ENCODE measurements around the gene SIM2. TPM values are rescaled to one million over a fixed set of nuclear protein-coding genes. Genes with fewer than 3 reads are reported as not detected.
A peak's percentile ranks its signal among the peaks of the same experiment; 100 is the strongest.

SIM2 gene
- total and polyA plus RNA-seq, 9 donors = 4.7 to 13.3 (median 11.6) TPM

GRCh38 chr21:36699546-36700294 is 805 bp downstream of the SIM2 start:
- peak overlapping the region; percentile 54 for H3K4me3 ChIP-seq (ENCODE audit: low read length)
- peaks cover 3% of the 10 kb centered on the region for H3K9me3 ChIP-seq (replicated peaks; ENCODE audit: control insufficient read depth, low read depth, low read length)
- H3K27ac ChIP-seq (ENCODE audit: low read length) = peak overlapping the region; percentile 78
- H3K27me3 ChIP-seq (ENCODE audit: control insufficient read depth, insufficient read depth, low read length) = peaks cover 96% of the 10 kb centered on the region
- H3K4me1 ChIP-seq (ENCODE audit: control insufficient read depth, insufficient read depth, low read length) = peaks cover 45% of the 10 kb centered on the region
- DNase-seq = no peak
- WGBS (ENCODE audit: insufficient coverage) = under 1% methylated on average over 47 of the region's 67 CpGs
- H3K36me3 ChIP-seq (ENCODE audit: control insufficient read depth, insufficient read depth, low read length) = no peaks in the 10 kb centered on the region

- Histone ChIP-seq H3K27ac (ENCODE audit: low read length) (peak overlapping the region; percentile 78), H3K9me3 (replicated peaks; ENCODE audit: control insufficient read depth, low read depth, low read length) (peaks cover 3% of the 10 kb centered on the region), H3K27me3 (ENCODE audit: control insufficient read depth, insufficient read depth, low read length) (peaks cover 96% of the 10 kb centered on the region), H3K4me1 (ENCODE audit: control insufficient read depth, insufficient read depth, low read length) (peaks cover 49% of the 10 kb centered on the region), H3K36me3 (ENCODE audit: control insufficient read depth, insufficient read depth, low read length) (no peaks in the 10 kb centered on the region), H3K4me3 (ENCODE audit: low read length) (peak overlapping the region; percentile 54)
- no peak for DNase-seq
- 2% methylated on average over 28 of the region's 30 CpGs for WGBS (ENCODE audit: insufficient coverage)
Measured at GRCh38 chr21:36700295-36700970, 1.5 kb downstream of the SIM2 start.

- WGBS (ENCODE audit: insufficient coverage) = 2% methylated on average over 57 of the region's 65 CpGs
- Histone ChIP-seq H3K27ac (ENCODE audit: low read length) (peak overlapping the region; percentile 78), H3K36me3 (ENCODE audit: control insufficient read depth, insufficient read depth, low read length) (no peaks in the 10 kb centered on the region), H3K27me3 (ENCODE audit: control insufficient read depth, insufficient read depth, low read length) (peaks cover 96% of the 10 kb centered on the region), H3K4me1 (ENCODE audit: control insufficient read depth, insufficient read depth, low read length) (peaks cover 49% of the 10 kb centered on the region), H3K9me3 (replicated peaks; ENCODE audit: control insufficient read depth, low read depth, low read length) (peaks cover 3% of the 10 kb centered on the region), H3K4me3 (ENCODE audit: low read length) (peak overlapping the region; percentile 54)
- no peak for DNase-seq
Measured at GRCh38 chr21:36700971-36701755, 2.2 kb downstream of the SIM2 start.

GRCh38 chr21:36701756-36702621 is 3.1 kb downstream of the SIM2 start:
- peaks cover 3% of the 10 kb centered on the region for H3K9me3 ChIP-seq (replicated peaks; ENCODE audit: control insufficient read depth, low read depth, low read length)
- 23% methylated on average over 20 of the region's 26 CpGs for WGBS (ENCODE audit: insufficient coverage)
- H3K27me3 ChIP-seq (ENCODE audit: control insufficient read depth, insufficient read depth, low read length) = peaks cover 96% of the 10 kb centered on the region
- peak overlapping the region; percentile 54 for H3K4me3 ChIP-seq (ENCODE audit: low read length)
- H3K4me1 ChIP-seq (ENCODE audit: control insufficient read depth, insufficient read depth, low read length) = peaks cover 54% of the 10 kb centered on the region
- no peaks in the 10 kb centered on the region for H3K36me3 ChIP-seq (ENCODE audit: control insufficient read depth, insufficient read depth, low read length)
- peak overlapping the region; percentile 78 for H3K27ac ChIP-seq (ENCODE audit: low read length)
- DNase-seq = no peak

- H3K27ac ChIP-seq (ENCODE audit: low read length) = peak overlapping the region; percentile 78
- DNase-seq = no peak
- H3K4me1 ChIP-seq (ENCODE audit: control insufficient read depth, insufficient read depth, low read length) = peaks cover 50% of the 10 kb centered on the region
- no peaks in the 10 kb centered on the region for H3K36me3 ChIP-seq (ENCODE audit: control insufficient read depth, insufficient read depth, low read length)
- H3K4me3 ChIP-seq (ENCODE audit: low read length) = no peak overlapping the region
- no peaks in the 10 kb centered on the region for H3K9me3 ChIP-seq (replicated peaks; ENCODE audit: control insufficient read depth, low read depth, low read length)
- WGBS (ENCODE audit: insufficient coverage) = 23% methylated on average over 6 of the region's 6 CpGs
- peaks cover 96% of the 10 kb centered on the region for H3K27me3 ChIP-seq (ENCODE audit: control insufficient read depth, insufficient read depth, low read length)
Measured at GRCh38 chr21:36702622-36702968, 3.7 kb downstream of the SIM2 start.

GRCh38 chr21:36703123-36703522 is 4.2 kb downstream of the SIM2 start:
- WGBS (ENCODE audit: insufficient coverage) = 39% methylated on average over 3 of the region's 3 CpGs
- H3K36me3 ChIP-seq (ENCODE audit: control insufficient read depth, insufficient read depth, low read length) = no peaks in the 10 kb centered on the region
- peaks cover 48% of the 10 kb centered on the region for H3K4me1 ChIP-seq (ENCODE audit: control insufficient read depth, insufficient read depth, low read length)
- no peak overlapping the region for H3K27ac ChIP-seq (ENCODE audit: low read length)
- DNase-seq = no peak
- no peak overlapping the region for H3K4me3 ChIP-seq (ENCODE audit: low read length)
- no peaks in the 10 kb centered on the region for H3K9me3 ChIP-seq (replicated peaks; ENCODE audit: control insufficient read depth, low read depth, low read length)
- H3K27me3 ChIP-seq (ENCODE audit: control insufficient read depth, insufficient read depth, low read length) = peaks cover 96% of the 10 kb centered on the region

- Histone ChIP-seq H3K27me3 (ENCODE audit: control insufficient read depth, insufficient read depth, low read length) (peaks cover 96% of the 10 kb centered on the region), H3K4me1 (ENCODE audit: control insufficient read depth, insufficient read depth, low read length) (peaks cover 48% of the 10 kb centered on the region), H3K9me3 (replicated peaks; ENCODE audit: control insufficient read depth, low read depth, low read length) (no peaks in the 10 kb centered on the region), H3K27ac (ENCODE audit: low read length) (no peak overlapping the region), H3K36me3 (ENCODE audit: control insufficient read depth, insufficient read depth, low read length) (no peaks in the 10 kb centered on the region), H3K4me3 (ENCODE audit: low read length) (no peak overlapping the region)
- no peak for DNase-seq
- WGBS (ENCODE audit: insufficient coverage) = 35% methylated on average over 7 of the region's 15 CpGs
Measured at GRCh38 chr21:36703626-36704280, 4.8 kb downstream of the SIM2 start.

GRCh38 chr21:36704281-36704957 is 5.5 kb downstream of the SIM2 start:
- no peaks in the 10 kb centered on the region for H3K36me3 ChIP-seq (ENCODE audit: control insufficient read depth, insufficient read depth, low read length)
- H3K27me3 ChIP-seq (ENCODE audit: control insufficient read depth, insufficient read depth, low read length) = peaks cover 100% of the 10 kb centered on the region
- H3K4me3 ChIP-seq (ENCODE audit: low read length) = peak overlapping the region; percentile 24
- no peak overlapping the region for H3K27ac ChIP-seq (ENCODE audit: low read length)
- no peaks in the 10 kb centered on the region for H3K9me3 ChIP-seq (replicated peaks; ENCODE audit: control insufficient read depth, low read depth, low read length)
- 7% methylated on average over 39 of the region's 49 CpGs for WGBS (ENCODE audit: insufficient coverage)
- peaks cover 53% of the 10 kb centered on the region for H3K4me1 ChIP-seq (ENCODE audit: control insufficient read depth, insufficient read depth, low read length)
- no peak for DNase-seq
